ENCODE measurements around the gene TCF21.
"Not testable (repeated sequence)": the region's sequence is repeated elsewhere in the genome, so short reads cannot be mapped to it uniquely, and the experiment has no call there.

Gene TCF21

DNA sequence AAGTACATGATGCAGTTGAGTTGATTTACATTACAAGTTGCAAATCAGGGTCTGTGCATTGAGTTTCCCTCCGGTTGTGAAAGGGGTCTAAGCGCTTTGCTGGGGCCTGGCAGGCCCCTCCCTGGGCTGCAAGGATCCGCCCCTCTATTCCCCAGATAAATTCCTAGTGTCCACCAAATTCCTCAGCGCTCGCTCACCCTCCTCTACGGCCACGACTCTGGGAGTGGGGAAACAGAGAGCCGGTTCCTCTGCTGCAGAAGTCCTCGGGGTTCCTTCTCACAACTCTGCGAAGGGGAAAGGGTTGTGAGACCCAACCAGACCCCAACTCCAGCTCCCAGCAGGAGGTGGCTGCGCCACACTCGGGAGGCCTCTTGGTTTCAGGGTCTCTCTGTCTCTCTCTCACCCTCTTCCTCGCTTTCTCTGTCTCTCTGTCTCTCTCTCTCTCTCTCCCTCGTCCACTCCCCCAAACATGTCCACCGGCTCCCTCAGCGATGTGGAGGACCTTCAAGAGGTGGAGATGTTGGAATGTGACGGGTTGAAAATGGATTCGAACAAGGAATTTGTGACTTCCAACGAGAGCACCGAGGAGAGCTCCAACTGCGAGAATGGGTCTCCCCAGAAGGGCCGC is at the start of gene TCF21:
Gene TCF21 (plus strand): TSS at position 185 of the 628 bp plus-strand sequence. CDS start 285 bp downstream, at position 470.
- DNase-seq = no peak

DNA sequence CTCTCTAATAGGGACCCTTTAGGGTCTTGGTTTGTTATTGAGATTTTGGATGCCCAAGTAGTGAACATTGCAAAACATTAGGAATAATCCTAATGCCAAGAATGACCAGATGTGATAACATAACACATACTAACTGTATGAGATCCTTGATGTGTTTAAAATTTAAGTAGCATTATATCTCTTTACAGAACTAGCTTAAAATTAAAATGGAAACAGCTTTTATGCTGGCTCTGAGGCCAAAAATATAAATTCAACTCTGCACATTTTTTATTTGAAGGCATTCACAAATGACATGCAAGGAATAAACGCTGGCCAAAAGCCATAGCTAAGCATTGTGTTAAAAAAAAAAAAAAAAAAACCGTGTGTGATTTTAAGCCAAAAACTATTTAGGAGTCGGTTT is 47.7 kb upstream of the TCF21 start:
- DNase-seq = no peak

DNA sequence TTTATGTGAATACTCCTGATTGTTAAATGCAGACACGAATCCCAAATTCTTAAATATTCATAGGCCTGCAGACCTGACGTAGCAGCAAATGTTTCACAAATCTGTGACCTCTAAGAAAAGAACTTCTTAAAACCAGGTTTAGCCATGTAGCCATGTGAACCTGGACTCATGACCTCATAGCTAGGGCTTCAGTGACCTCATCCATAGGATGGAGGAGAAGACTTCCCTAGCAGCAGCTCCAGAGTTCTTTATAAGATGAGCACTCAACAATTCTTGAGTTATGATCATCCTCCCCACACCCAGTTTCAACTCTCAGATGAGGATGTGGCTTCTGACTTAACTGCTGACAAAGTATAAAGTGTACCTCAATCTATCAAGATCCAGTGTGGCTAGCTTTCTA is 45.8 kb upstream of the TCF21 start:
- no peak for DNase-seq

DNA sequence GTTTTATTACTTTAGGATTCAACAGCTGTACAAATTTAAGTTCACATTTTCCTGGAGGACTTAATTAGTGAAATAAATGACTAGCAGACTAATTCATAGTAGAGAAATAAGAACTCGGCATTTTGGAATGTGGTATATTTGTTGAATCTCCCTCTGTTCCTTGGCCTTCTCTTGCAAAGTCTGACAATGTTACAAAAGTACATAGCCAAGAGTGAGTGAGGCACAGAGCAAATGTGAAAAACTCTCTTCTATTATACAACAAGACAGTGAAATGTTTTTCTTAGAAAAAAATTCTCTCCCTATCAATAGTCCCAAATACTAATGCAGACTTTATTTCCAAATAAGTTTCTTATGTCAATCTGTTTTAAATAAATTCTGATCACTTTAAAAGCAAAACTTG is 44.2 kb upstream of the TCF21 start:
- no peak for DNase-seq

DNA sequence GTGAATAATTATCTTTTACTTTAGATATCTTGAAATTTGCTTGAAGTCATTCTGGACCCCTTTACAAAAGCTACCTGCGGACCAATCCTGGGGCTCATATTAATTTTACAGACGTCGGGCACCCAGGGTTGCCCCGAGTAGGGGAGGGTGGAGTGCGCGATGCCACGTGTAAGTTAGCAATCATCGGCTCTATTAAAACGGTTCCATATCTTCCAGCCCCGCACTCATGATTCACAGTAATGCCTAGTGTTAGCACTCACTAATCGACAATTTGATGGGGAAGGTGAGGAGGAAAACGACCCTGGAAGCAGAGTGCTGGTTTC is 34.9 kb upstream of the TCF21 start:
- no peak for DNase-seq

DNA sequence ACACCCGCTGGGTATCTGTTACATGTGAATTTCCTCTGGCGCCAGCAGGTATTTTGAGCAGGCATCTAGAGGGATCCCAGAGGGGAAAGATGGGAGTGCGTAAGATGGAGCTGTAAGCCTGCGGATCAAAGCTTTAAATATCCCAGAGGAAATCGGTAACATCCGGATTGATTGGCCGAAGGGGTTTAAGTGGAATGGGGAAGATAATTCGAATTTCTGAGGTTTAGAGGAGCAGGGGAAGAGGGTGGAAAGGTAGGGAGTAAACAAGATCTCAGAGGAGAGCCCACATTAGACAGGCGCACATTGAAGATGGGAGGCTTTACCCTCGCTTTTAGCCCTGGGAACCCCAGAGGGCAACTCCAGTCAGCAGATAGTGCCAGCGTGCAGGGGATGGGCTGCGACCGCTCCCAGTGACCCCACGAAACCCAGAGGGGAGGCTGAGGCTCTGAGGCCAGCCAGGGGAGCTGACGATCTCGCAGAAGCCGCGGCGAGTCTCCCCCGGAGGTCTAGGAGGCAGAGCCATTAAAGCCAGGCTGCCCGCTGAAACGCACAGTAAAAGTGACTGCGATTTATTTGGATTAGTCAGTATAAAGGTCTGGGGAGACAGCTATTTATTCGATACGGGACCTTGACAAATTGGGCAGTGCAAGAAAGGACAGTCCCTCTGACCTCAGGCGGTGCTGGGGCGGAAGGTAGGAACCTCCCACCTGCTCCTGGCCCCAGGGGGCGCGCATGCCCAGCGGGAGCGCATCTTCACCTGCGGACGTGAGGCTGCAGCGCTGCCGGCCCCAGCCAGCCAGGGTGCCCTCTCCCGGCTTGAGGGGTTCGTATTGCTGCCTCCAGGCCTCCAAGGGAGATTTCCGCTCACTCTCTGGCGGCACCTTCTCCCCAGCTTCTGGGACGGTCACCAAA is 34.3 kb upstream of the TCF21 start:
- DNase-seq = no peak

DNA sequence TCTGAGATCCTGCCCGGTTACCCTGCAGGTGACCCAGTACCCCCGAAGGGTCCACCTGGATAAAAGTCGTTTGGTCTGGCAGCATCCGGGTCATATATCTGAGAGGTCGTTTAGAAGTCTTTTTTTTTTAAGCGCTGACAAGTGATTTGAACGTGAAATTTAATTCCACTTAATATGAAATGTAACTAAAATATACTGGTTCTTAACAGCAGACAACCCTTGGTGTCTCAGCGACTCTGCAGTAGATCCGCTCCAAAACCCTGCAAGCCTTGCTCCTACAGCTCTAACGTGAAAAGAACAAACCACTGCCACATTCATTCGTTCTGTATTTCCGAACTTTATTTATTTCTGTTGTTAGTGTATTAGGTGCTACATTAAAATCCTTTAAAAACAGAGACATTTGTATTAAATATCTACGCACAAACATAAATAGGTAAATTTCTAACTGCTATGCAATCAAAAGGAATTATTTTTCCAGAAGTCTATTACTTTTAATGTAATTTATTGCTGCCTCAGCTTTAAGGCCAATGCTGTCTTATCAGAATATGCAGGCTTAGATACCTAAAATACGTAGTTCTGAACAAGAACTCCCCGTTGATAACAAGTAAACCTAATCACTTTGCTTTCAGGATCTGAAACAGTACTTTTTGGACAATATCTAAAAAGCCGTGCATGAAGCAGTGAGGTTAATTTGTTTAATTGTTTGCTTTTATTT is 33.5 kb upstream of the TCF21 start:
- no peak for DNase-seq

DNA sequence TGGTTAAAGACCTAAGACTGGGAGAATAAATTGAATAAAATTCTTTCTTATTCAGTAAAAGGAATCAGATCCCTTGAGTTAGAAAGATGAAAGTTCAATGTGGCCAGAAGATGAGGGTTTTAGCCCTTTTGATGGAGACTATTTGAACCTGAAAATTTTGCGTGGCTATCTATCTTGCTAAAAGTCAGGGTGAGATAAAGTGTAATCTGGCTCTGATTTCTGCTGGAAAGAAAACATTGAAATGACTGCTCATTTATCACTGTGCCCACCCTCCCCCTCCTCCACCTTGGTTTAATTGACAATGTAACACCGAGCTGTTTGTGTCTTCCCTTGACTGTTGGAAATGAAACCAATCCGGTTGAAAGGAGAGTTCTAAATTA is 32.9 kb upstream of the TCF21 start:
- DNase-seq = no peak

DNA sequence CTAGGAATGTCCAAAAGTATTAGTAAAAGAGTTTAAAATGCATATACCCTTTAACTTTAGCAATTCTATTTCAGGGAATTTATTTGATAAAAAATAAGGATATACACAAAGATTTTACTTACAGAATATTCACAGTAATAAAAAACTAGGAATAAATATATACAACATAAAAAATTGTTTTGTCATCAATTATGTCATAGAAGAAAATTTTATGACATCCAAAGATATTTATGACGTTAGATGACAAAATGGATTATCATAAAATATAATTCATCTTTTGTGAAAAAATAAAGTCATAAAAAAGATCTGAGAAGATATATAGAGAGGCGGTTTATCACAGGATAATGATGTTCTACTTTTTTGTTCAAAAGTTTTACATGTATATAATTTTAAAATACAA is 32.0 kb upstream of the TCF21 start:
- DNase-seq = no peak

DNA sequence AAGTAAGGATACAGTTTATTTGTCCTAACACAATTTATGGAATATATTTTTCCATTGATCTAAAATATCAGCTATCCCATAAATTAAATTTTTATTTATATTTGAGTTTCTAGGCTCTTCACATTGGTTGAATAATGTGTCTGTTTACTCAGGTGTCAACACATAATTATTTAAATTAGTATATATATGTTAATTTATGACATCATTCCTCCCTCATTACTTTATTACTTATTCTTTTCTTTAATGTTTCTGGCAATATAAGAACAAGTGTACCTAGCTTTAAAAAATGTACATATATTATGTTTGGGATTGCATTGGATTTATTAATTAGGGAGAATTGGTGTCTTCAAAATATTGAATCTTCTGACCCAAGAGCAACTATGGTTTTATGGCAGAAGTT is 31.2 kb upstream of the TCF21 start:
- DNase-seq = no peak

DNA sequence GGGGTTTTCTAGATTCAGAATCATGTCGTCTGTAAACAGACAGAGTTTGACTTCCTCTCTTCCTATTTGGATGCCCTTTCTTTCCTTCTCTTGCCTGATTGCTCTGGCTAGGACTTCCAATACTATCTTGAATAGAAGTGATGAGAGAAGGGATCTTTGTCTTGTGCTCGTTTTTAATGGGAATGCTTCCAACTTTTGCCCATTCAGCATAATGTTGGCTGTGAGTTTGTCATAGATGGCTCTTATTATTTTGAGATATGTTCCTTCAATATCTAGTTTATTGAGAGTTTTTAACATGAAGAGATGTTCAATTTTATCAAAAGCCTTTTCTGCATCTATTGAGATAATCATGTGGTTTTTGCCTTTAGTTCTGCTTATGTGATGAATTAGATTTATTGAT is 27.6 kb upstream of the TCF21 start:
- DNase-seq = not testable (repeated sequence)

DNA sequence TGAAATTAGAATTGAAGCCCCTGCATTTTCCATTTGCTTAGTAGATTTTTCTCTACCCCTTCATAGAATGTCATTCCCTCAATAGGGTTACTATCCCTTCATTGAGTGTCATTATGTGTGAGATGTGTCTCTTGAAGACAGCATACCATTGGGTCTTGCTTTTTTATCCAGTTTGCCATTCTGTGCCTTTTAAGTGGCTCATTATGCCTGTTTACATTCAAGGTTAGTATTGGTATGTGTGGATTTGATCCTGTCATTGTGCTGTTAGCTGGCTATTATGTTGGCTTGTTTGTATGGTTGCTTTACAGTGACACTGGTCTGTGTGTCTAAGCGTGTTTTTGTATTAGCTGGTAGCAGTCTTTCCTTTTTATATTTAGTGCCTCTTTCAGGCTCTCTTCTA is 25.7 kb upstream of the TCF21 start:
- DNase-seq = no peak

DNA sequence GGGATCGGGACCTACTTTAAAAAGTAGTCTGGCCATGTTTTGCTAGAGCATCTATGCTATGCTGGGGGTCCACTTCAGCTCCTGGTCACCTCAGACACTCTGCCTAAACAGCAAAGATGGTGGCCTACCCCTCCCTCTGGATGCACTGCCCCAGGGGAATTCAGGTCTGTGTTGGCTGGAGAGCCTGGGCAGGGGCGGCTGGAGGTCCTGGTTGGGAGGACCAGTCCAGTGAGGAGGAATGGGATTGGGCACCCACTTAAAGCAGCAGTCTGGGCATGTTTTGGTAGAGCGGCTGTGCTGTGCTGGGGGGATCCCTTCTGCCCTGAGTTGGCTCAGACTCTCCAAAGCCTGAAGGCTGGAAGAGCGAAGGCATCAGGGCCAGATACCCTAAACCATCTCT is 23.2 kb upstream of the TCF21 start:
- no peak for DNase-seq

DNA sequence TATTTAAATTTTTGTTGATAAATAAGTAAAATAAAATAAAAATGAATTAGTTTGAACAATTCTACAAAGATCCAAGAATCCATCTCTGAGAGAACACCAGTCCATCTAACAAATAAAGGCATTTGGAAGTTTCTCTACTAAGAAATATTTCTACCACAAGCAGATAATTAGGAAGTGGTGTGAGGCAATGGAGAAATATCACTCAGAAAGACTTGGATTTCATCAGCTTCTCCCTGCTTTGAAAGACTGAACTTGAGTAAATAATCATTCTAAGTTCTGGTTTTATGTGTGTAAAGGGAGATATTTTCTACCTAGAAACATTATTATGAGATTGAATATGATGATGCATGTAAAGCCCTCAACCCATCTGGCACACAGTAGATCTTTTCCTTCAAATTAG is 17.8 kb upstream of the TCF21 start:
- no peak for DNase-seq

DNA sequence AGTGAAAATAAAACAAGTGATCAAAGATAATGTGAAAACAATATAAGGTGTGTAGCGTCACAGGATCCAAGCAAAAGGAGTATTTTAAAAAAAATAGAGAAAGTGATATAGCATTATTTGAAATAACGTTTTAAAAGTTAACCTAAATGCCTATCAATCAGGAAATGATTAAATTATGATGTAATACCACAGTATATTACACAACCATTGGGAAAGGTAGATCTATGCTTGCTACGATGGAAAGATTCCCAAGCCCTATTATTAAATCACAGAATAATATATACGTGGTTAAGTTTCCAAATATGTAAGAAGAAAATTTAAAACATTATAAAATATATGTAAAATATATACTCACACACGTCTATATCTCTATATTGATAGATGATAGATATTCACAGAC is 15.4 kb upstream of the TCF21 start:
- no peak for DNase-seq

DNA sequence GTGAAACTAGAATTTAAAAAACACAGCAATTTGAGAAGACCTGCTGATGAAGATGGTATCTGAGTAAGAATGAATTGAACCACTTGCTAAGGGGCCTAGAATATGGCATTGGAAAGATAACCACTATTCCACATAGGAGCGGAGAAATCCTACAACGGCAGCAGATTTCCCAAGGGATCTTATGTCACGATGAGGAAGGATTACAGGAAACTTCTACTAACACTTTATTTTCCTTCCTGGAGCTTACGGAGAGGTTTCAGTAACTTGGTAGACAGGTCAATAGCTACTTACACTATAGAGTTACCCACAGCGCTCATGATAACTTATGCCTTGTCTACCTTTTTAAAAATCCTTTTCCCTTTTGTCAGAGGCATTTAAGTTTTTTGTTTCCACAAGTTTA is 11.8 kb upstream of the TCF21 start:
- DNase-seq = no peak

DNA sequence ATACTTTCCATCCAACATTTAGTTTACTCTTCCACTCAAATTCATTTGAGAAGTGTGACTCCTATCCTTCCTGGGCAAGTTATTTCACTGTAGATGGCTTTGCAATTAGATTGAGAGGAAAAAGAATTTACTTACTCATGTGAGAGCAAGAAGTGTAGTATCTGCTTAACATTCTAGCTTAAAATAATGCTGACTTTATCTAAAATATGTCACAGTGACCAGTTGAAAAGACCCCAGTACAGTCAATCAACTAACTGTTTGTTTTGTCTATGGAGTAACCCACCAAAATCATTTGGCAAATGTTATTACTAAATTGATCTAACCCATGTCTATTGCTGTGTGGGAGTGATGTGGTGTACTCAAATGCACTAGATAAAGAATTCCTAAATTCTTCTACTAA is 8.9 kb upstream of the TCF21 start:
- no peak for DNase-seq

DNA sequence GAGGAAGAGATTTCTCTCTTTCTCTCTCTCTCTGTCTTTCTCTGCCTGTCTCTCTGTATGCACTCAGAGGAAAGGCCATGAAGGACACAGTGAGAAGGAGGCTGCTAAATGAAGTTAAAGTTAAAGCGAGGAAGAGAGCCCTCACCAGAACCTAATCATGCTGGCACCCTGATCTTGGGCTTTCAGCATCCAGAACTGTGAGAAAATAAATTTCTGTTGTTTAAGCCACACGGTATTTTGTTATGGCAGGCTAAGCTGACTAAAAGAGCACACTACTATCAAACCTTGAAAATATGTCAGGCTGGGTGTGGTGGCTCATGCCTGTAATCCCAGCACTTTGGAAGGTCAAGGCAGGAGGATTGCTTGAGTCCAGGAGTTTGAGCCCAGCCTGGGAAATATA is 8.0 kb upstream of the TCF21 start:
- DNase-seq = no peak

DNA sequence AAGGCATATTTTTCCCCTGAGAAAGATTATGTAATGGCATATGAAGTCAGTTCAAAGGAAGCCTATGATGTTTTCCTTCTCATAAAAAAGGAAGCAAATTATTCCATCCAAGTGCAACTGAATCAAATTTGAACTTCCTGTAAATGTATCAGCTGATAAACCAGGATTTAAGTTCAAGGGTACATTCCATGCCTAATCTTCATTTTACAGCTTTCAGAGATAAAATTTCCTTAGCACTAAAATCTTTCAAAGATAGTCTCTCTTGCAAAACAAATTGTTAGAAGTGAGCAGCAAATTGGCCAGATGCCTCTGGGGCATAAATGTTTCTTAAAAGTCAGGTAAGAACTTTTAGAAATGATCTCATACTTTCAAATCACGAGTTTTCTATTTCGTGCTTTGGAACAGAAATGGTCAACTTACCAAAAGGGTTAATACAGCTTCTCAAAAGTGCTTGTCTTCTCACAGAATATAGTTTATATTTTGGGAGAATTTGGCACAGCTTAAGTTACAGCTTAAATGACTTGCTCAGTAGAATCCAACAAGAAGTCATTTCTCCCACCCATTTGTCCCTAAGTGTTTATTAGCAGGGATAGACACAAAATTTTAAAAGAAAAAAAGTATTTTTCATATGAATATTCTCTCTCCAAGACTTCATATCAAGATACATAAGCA is 2.7 kb upstream of the TCF21 start:
- no peak for DNase-seq

DNA sequence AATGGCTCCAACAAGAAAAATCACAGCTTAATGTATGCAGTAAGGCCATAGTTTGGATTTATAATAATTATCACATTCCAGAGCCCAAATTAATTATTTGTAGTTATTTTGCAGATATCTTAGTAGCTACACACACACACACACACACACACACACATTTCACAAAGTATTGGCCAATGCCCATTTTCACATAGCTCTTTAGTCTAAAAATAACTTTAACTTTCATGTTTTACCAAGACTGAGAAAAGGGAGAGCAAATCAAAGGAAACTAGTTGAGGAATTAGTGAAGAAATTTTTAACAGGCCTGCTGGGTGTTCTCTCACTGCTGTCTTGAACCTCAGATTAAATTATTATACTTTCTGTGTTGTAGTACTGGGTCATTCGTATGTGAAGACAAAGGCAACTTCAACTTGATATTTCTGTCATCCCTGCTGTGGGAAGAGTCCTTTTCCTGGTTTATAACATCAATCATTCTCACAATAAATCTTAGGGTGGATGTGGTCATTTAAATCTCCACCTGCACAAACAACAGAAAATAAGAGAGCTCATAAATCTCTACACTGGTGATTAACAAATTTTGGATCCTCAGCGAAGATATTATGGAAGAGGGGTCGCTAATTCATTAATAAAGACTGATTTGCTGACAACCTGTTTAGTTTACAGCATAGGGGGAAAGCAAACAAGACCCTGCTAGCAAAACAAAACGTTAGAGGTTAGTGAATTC is 1.6 kb upstream of the TCF21 start:
- DNase-seq = no peak

DNA sequence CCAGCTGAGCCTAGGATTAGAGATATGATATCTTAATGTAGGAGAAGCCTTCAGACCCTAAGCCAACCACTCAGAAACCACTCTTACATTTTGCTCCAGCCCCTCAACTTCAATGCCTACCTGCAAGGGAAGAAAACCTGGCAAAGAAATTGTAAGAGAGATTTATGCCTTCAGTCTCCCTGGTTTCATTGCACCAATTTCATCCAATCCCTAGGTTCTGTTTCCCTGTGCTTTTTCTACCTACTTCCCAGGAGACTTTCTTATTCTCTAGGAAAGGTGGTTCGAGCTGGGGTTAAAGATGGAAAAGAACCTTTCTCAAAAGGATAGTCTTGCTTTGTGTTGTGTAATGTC is 1.1 kb upstream of the TCF21 start:
- no peak for DNase-seq

DNA sequence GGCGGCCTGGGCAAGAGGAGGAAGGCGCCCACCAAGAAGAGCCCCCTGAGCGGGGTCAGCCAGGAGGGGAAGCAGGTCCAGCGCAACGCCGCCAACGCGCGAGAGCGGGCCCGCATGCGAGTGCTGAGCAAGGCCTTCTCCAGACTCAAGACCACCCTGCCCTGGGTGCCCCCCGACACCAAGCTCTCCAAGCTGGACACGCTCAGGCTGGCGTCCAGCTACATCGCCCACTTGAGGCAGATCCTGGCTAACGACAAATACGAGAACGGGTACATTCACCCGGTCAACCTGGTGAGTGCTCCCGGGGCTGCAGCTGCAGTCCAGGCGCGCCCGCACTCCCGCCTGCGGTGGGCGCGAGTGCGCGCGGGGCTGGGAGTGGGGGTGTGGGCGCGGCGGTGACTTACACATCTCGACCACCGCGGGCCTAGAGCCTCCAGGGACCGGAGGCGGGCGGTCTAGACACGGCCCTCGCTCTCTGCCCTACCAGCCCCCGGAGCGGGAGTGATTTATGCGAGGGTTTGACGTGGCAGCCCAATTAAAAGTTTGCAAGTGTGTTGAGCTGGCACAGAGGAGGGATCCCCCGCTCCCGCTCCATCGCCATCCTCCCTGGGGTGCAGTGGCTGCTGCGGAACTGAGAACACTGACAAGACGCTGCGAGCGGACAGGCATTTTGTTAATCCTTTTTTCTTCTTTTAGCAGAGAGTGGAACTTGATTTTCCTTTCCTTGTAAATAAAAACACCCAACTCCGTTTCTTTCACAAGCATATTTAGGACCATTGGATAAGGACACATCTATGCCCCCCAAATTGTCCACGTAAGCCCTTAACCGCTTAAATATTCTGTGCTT is 867 bp downstream of the TCF21 start:
- no peak for DNase-seq

Measured in hematopoietic multipotent progenitor cell treated with erythropoietin and hydrocortisone succinate and interleukin-3 and kit ligand, for 4 days (in vitro differentiated cells).